DND-41 (cell line): Measurements from ENCODE around the gene PPM1D.

Experiments
- CTCF ChIP-seq: IDR thresholded peaks from 2 replicates; pipeline ENCODE4 v1.5.1; 2012; ENCODE audit warnings: borderline replicate concordance, low read length, moderate library complexity, mild to moderate bottlenecking; ENCODE audit not compliant: poor library complexity, severe bottlenecking; ENCODE audit errors: extremely low read depth
- EZH2 ChIP-seq: IDR thresholded peaks from 3 replicates; pipeline ENCODE4 v1.6.1; 2012; ENCODE audit warnings: borderline replicate concordance, low read depth, mild to moderate bottlenecking, moderate library complexity, low read length, inconsistent platforms; ENCODE audit not compliant: severe bottlenecking

GRCh38 chr17:60583008-60583407 is 17.0 kb upstream of the PPM1D start:
- no peak for TF ChIP-seq CTCF
- no peak for TF ChIP-seq EZH2
